Right forelimb (tissue), 1 donor: ENCODE measurements around the gene HTR3A.
"Not testable (repeated sequence)": the region's sequence is repeated elsewhere in the genome, so short reads cannot be mapped to it uniquely, and the experiment has no call there.

Source experiments
- DNase-seq: peaks from one replicate; pipeline ENCODE4 v3.0.0-alpha.2; 2018

HTR3A gene

GRCh38 chr11:113974741-113975470 is at the start of gene HTR3A:
HTR3A (plus strand) TSS chr11:113975108; CDS start chr11:113975326, 218 bp downstream.
- DNase-seq: peak; percentile 50

GRCh38 chr11:113926273-113927197 is 48.4 kb upstream of the HTR3A start:
- no peak for DNase-seq

GRCh38 chr11:113928311-113928710 is 46.6 kb upstream of the HTR3A start:
- DNase-seq: no peak

GRCh38 chr11:113932788-113933187 is 42.1 kb upstream of the HTR3A start:
- no peak for DNase-seq

GRCh38 chr11:113934193-113934592 is 40.7 kb upstream of the HTR3A start:
- not testable (repeated sequence) for DNase-seq

DNA sequence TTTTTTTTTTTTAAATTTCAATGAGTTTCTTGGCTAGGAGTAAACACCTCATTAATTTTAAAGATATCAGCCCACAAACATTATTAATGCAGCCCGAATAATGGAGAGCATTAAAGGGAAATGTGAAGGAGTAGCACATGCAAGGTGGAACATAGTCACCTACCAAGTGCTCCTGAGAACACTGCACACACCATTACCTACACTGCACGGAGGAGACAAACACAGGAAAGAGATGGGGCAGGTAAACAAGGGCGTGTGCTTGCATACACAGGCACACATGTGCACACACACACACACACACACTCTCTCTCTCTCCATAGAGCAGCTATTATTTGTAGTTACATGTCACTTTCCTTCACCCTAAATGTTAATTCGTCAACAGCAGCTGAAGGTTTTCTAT is 40.1 kb upstream of the HTR3A start:
- no peak for DNase-seq

DNA sequence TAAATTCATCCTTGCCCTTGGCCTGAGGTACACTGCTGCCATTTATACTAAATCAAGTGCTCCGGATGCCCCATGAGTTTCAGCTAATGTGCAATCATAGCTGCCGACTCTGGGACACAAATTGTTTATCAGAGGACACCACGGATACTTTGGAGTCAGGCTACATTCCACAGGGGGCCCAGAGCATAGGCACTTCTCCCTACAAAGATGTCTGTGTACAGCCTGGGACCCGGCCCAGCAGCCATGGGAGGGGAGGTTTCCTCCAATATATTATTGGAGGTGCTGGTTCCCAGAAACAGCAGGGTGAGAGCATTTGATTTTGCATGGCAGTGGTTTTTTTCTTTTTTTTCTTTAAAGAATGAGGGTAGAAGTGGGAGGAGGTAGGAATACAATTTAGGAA is 39.0 kb upstream of the HTR3A start:
- DNase-seq: no peak

GRCh38 chr11:113937918-113938317 is 37.0 kb upstream of the HTR3A start:
- no peak for DNase-seq

GRCh38 chr11:113942256-113942655 is 32.7 kb upstream of the HTR3A start:
- no peak for DNase-seq

DNA sequence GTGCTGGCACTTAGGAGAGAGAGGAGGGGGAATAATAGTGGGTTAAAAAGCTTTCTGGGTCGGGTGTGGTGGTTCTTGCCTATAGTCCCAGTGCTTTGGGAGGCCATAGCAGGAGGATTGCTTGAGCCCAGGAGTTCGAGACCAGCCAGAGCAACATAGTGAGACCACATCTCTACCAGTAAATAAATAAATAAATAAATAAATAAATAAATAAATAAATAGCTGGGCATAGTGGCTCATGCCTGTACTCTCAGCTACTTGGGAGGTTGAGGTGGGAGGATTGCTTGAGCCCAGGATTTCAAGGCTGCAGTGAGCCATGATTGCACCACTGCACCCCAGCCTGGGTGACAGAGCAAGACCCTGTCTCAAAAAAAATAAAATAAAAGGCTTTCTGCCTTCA is 28.7 kb upstream of the HTR3A start:
- not testable (repeated sequence) for DNase-seq

- no peak for DNase-seq
Measured at GRCh38 chr11:113947994-113948393, 26.9 kb upstream of the HTR3A start.

DNA sequence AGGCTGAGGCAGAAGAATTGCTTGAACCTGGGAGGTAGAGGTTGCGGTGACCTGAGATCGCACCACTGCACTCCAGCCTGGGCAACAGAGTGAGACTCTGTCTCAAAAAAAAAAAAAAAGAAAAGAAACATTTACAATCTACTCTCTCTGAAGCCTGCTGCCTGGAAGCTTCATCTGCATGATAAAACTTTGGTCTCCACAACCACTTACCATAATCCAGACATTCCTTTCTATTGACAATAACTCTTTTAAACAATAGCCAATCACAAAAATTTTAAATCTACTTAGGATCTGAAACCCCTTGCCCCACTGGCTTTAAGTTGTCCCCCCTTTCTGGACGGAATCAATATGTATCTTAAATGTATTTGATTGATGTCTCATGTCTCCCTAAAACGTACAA is 25.0 kb upstream of the HTR3A start:
- no peak for DNase-seq

GRCh38 chr11:113951537-113951936 is 23.4 kb upstream of the HTR3A start:
- no peak for DNase-seq

DNA sequence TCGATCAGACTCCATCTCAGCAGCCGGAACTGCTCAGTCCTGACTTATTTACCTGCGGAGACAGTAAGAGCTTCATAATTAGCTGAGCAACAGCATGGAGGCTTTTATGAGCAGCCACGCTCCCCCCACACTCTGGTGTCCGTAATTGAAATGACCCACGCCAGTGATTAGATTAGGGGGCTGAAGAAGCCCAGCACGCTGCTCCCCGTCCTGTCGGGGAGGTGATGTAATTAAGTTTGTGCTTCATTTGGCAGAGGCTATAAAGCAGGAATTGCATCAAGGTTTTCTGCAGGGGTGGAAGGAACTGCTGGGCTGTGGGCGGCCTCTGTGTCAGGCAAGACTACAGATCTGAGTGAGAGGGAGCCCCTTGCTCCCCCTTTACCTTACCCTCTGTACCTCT is 22.8 kb upstream of the HTR3A start:
- DNase-seq: no peak

- no peak for DNase-seq
Measured at GRCh38 chr11:113952588-113952987, 22.3 kb upstream of the HTR3A start.

DNA sequence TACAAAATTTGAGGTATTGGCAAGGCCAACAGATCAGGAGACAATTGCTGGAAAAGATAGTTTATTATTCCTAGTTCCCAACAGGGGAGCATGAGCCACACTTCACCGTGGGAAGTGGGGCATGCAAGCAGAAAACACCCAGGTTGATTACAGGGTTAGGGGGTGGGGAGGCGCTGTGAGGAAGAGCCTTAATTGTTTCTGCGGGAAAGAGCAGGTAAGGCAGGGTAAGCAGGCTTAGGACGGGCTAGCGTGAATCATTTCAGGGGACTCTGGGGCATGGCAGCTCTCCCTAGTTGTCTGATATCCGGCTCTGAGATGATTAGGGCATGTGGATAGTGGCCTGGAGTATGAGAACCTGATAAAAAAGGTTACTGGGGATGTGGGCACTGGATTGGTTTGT is 20.7 kb upstream of the HTR3A start:
- DNase-seq: no peak

DNA sequence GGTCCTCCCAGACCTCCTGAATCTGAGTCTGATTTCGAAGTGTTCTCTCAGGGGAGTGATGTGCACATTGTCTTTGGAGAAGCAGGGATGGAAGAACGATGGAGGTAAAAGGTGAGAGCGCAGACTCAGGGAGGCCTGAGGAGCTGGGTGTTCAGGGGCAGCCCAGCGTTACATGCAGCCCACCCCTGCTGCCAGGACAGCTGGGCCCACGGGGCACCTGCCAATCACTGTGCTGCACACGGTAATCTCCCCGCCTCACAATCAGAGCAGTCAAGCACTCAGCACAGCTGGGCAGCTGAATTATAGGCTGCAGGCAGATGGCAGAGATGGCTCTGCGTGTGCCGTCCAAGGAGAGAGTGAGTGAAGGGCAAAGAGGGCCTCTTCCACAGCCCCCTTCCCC is 17.9 kb upstream of the HTR3A start:
- DNase-seq: no peak

DNA sequence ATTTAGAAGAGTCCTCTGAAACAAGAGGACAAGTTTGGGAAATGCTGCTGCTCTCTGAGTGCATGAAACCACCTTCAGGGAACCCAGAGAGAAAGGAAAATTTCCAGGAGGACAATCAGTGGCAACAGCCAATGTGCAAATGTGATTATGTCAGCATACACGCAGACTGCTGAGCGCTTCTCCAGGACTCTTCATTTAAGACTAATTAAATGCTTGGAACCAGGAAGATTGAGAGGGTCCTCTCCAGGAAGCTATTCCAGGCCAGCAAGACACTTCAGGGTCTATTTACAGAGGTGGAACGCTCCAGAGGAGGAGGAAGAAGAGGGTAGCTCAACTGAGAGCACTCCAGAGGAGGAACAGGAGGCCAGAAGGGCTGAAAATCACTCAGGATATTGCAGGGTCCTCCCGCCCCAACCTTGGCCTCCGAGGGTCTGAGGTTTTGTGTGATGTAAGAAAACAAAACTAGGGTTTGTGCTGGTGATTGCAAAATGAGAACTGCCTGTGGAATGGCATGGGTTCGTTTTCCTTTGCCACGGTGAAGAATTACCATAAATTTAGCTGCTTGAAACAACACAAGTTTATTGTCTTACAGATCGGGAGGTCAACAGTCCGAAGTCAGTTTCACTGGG is 14.1 kb upstream of the HTR3A start:
- DNase-seq: no peak

DNA sequence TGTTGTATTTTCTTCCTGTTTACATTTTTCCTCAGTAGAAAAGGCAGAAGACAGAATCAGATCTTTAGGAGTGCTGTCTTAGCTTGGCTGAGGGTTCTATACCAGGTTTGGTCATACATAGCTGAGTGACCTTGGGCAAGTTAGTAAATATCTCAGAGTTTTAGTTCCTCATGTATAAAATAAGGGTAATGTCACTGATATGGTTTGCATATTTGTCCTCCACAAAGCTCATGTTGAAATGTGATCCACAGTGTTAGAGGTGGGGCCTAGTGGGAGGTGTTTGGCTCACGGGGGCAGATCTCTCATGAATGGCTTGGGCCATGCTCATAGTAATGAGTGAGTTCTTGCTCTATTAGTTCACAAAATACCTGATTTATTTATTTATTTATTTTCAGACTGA is 7.5 kb upstream of the HTR3A start:
- no peak for DNase-seq

- DNase-seq: no peak
Measured at GRCh38 chr11:113971506-113972195, 3.3 kb upstream of the HTR3A start.

DNA sequence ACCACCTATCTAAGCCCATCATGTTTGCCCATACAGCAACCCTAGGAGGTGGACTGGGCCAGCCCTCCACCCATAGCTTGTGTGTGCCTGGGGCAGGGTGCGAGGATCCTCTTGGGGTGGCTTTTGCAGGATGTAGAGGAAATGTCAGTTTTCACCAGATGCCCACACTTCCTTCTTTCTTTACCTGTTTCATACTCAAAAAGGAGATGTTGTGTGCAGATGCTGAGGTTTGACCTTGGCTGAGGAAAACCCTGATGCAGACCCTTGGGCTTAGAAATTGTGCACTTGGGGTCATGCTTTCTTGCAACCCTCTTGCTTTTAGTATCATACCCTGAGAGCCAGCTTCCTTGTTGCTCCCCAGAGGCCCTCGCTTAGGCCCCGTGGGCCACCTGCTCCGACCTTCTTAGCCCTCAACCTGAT is 2.2 kb downstream of the HTR3A start:
- no peak for DNase-seq

GRCh38 chr11:113977701-113978100 is 2.8 kb downstream of the HTR3A start:
- no peak for DNase-seq

DNA sequence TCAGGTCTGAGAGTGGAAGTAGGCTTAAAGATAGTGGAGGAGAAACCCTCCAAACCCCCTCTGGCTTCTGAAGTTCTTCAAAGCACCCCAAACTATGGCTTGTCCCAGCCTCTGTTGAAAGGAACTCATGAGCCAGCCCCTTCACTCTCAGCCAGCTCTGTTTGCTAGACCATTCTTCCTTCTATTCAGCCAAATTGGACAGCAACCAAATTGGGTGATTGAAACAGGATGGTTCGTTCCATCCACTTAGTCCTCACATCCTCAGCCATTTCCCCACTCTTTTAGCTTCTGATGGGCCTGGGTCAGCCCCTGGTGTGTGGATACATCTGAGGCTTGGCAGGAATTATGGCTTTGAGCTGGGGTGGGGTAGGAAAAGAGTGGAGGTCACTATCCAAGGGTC is 4.5 kb downstream of the HTR3A start:
- no peak for DNase-seq
